Fibroblast of lung (primary cell): ENCODE data around the gene HABP2. TPM values are rescaled to one million over a fixed set of nuclear protein-coding genes. Genes with fewer than 3 reads are reported as not detected.

Experiments
- DNase-seq, 2 donors: peaks; one replicate each; pipeline versions ENCODE4 v3.0.0 to v3.0.0-alpha.2; 2010; ENCODE audit warnings: low read depth in 2 of 2
- H2AFZ ChIP-seq: 2 replicates; pipeline ENCODE4 v1.5.1; 2012; ENCODE audit warnings: low read length, control low read depth, inconsistent platforms
- H3K27ac ChIP-seq: 2 replicates; pipeline ENCODE4 v1.5.1; 2011; ENCODE audit warnings: low read length, control low read depth; ENCODE audit not compliant: insufficient read depth
- H3K27me3 ChIP-seq: 2 replicates; pipeline ENCODE4 v1.5.1; 2011; ENCODE audit warnings: mild to moderate bottlenecking, low read length; ENCODE audit not compliant: control insufficient read depth, insufficient read depth
- H3K36me3 ChIP-seq: 2 replicates; pipeline ENCODE4 v1.5.1; 2011; ENCODE audit warnings: low read length; ENCODE audit not compliant: control insufficient read depth, insufficient read depth
- H3K4me1 ChIP-seq: 2 replicates; pipeline ENCODE4 v1.5.1; 2011; ENCODE audit warnings: low read length; ENCODE audit not compliant: control insufficient read depth, insufficient read depth; ENCODE audit errors: extremely low read depth
- H3K4me2 ChIP-seq: 2 replicates; pipeline ENCODE4 v1.5.1; 2011; ENCODE audit warnings: low read length, control low read depth; ENCODE audit not compliant: insufficient read depth; ENCODE audit errors: extremely low read depth
- H3K4me3 ChIP-seq, 4 experiments: fragments of 200-600 bp in 1 of 4; sonication (generic) in 1 of 4; replicated peaks in 1 of 4; 2 replicates each; pipeline ENCODE4 v1.5.1; 2011 to 2016; ENCODE audit warnings: low read length in 4 of 4, low read depth in 3 of 4, mild to moderate bottlenecking in 3 of 4, control low read depth in 2 of 4, inconsistent platforms in 1 of 4, mixed read lengths in 1 of 4; ENCODE audit not compliant: insufficient read depth in 1 of 4; ENCODE audit errors: control extremely low read depth in 1 of 4
- H3K79me2 ChIP-seq: 2 replicates; pipeline ENCODE4 v1.5.1; 2012; ENCODE audit warnings: mild to moderate bottlenecking, low read length, inconsistent platforms; ENCODE audit not compliant: control insufficient read depth, insufficient read depth
- H3K9ac ChIP-seq: 2 replicates; pipeline ENCODE4 v1.5.1; 2011; ENCODE audit warnings: mild to moderate bottlenecking, low read length, control low read depth; ENCODE audit not compliant: insufficient read depth
- H3K9me3 ChIP-seq: 2 replicates; pipeline ENCODE4 v1.5.1; 2012; ENCODE audit warnings: low read depth, low read length; ENCODE audit not compliant: control insufficient read depth, insufficient read depth
- H4K20me1 ChIP-seq: 2 replicates; pipeline ENCODE4 v1.5.1; 2011; ENCODE audit warnings: low read length; ENCODE audit not compliant: control insufficient read depth, insufficient read depth; ENCODE audit errors: extremely low read depth
- EZH2 ChIP-seq: IDR thresholded peaks from 2 replicates; pipeline ENCODE4 v1.5.1; 2012; ENCODE audit warnings: low read length, control low read depth, mild to moderate bottlenecking; ENCODE audit errors: missing control alignments
- polyA plus RNA-seq, 2 donors: library from polyadenylated mRNA; depleted of rRNA in 1 of 2; stranded (reverse) in 1 of 2; unstranded in 1 of 2; fragments of >200 nt; gene quantifications; 2 replicates each; pipeline ENCODE4 v1.2.1, GENCODE V29; 2011 to 2012; ENCODE audit warnings: missing spikeins in 1 of 2
- total RNA-seq: library from RNA; depleted of rRNA; stranded (reverse); fragments of >200 nt; gene quantifications from 2 replicates; pipeline ENCODE4 v1.2.1, GENCODE V29; 2014
- TF ChIP-seq, protein P1 (sequence below), 2 donors: IDR thresholded peaks in 1 of 2; conservative IDR thresholded peaks in 1 of 2; 1 replicate in 1 of 2; 2 replicates in 1 of 2; pipeline ENCODE4 v1.5.1; 2011 to 2012; ENCODE audit warnings: low read length in 2 of 2, control low read depth in 1 of 2, inconsistent platforms in 1 of 2, low read depth in 1 of 2, mild to moderate bottlenecking in 1 of 2

HABP2 gene
- total and polyA plus RNA-seq, 2 donors (not counting 1 experiment from before 2014, with no cell fraction given) = not detected

DNA sequence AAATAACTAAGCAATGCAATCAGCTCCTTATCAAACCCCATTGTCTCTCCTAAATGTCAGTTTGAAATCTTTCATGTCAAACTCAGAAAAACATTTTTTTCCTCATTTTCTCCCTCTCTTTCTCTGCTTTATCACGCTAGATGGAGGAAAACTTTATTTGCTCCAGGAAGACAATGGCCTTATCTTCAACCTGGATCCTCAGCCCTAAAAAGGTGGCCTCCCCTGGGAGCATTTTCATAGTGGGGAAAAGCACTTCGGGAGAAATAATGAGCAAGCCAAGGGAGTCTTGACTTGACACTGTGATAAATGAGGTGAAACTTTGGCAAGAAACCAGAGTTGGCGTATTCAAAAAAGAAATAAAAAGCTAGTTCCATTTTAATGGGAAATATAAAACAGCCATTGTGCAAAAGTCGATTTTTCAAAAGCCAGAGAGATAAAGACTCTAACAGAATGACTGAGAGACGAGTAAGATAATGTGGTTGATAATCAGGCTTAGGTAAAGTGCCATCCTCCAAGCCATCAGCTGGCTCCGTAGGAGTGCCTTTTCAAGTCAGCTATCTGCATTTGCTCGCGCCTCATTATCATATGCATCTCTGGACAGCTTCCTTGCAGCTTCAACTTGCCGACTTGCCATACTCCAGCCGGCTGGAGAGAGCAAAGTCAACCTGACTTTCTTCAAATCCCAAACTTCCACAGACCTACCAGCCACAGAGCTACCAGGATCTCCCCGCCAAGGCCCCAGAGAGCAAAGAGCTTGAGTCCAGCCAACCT is 19.9 kb downstream of the HABP2 start:
- no peaks in the 10 kb centered on the region for H3K4me1 ChIP-seq
- H3K79me2 ChIP-seq = no peaks in the 10 kb centered on the region

DNA sequence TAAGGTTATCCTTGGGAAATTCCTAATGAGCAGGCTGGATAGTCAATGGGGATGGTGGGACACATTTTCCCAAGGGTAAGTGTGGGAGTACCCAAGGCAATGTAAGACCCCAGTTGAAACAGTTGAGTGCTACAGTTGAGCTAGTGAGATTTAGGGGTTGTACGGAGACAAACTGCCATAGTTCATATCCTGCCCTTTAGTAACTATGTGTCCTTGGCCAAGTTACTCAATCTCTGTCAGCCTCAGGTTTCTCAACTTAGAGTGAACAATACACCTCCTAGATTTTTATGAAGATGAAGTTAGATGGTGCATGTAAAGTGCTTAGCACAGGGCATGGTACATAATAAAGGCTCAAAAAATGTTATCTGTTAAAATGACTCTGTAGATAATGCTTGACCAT is 20.5 kb downstream of the HABP2 start:
- H3K36me3 ChIP-seq = no peaks in the 10 kb centered on the region
- no peak overlapping the region for H3K4me2 ChIP-seq
- H3K9ac ChIP-seq = no peak overlapping the region
- TF ChIP-seq, protein P1, sequence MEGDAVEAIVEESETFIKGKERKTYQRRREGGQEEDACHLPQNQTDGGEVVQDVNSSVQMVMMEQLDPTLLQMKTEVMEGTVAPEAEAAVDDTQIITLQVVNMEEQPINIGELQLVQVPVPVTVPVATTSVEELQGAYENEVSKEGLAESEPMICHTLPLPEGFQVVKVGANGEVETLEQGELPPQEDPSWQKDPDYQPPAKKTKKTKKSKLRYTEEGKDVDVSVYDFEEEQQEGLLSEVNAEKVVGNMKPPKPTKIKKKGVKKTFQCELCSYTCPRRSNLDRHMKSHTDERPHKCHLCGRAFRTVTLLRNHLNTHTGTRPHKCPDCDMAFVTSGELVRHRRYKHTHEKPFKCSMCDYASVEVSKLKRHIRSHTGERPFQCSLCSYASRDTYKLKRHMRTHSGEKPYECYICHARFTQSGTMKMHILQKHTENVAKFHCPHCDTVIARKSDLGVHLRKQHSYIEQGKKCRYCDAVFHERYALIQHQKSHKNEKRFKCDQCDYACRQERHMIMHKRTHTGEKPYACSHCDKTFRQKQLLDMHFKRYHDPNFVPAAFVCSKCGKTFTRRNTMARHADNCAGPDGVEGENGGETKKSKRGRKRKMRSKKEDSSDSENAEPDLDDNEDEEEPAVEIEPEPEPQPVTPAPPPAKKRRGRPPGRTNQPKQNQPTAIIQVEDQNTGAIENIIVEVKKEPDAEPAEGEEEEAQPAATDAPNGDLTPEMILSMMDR (conservative IDR thresholded peaks at IDR 0.05 in 1 of 2, IDR thresholded peaks at IDR 0.05 in 1 of 2; ENCODE audit: low read depth in 1 of 2, low read length in 2 of 2) = no peak
- no peak for TF ChIP-seq EZH2
- H3K4me1 ChIP-seq = no peaks in the 10 kb centered on the region
- H2AFZ ChIP-seq = no peak overlapping the region
- no peaks in the 10 kb centered on the region for H3K79me2 ChIP-seq
- no peak for DNase-seq
- H3K27me3 ChIP-seq = no peaks in the 10 kb centered on the region
- H4K20me1 ChIP-seq = no peaks in the 10 kb centered on the region
- H3K4me3 ChIP-seq = no peak overlapping the region
- H3K27ac ChIP-seq = no peak overlapping the region
- no peaks in the 10 kb centered on the region for H3K9me3 ChIP-seq

More for the DNA sequence above, 19.9 kb downstream of the HABP2 start:
- Histone ChIP-seq H3K4me3 (no peak overlapping the region), H3K9me3 (no peaks in the 10 kb centered on the region), H3K9ac (no peak overlapping the region), H3K27me3 (no peaks in the 10 kb centered on the region), H3K27ac (no peak overlapping the region), H2AFZ (no peak overlapping the region), H4K20me1 (no peaks in the 10 kb centered on the region), H3K36me3 (no peaks in the 10 kb centered on the region), H3K4me2 (no peak overlapping the region)
- no peak for DNase-seq
- TF ChIP-seq, protein P1 (conservative IDR thresholded peaks at IDR 0.05 in 1 of 2, IDR thresholded peaks at IDR 0.05 in 1 of 2; ENCODE audit: low read depth in 1 of 2, low read length in 2 of 2) = no peak
- TF ChIP-seq EZH2 = no peak

- H3K4me2 ChIP-seq = no peak overlapping the region
- H3K4me1 ChIP-seq = no peaks in the 10 kb centered on the region
- no peaks in the 10 kb centered on the region for H3K27me3 ChIP-seq
- H3K9me3 ChIP-seq = no peaks in the 10 kb centered on the region
- H3K9ac ChIP-seq = no peak overlapping the region
- H3K27ac ChIP-seq = no peak overlapping the region
- H3K36me3 ChIP-seq = no peaks in the 10 kb centered on the region
- H4K20me1 ChIP-seq = no peaks in the 10 kb centered on the region
- DNase-seq = peak; percentile 14 to 21
- TF ChIP-seq, protein P1 (conservative IDR thresholded peaks at IDR 0.05 in 1 of 2, IDR thresholded peaks at IDR 0.05 in 1 of 2; ENCODE audit: low read depth in 1 of 2, low read length in 2 of 2) = no peak
- TF ChIP-seq EZH2 = no peak
- no peak overlapping the region for H2AFZ ChIP-seq
- no peak overlapping the region for H3K4me3 ChIP-seq
- no peaks in the 10 kb centered on the region for H3K79me2 ChIP-seq
Measured at GRCh38 chr10:113576852-113577251, 24.0 kb downstream of the HABP2 start.
